HG02852 (cell line): Measurements from ENCODE around the gene CARS1.

ENCODE experiments used
- ATAC-seq: cut with Tn5 transposase; IDR thresholded peaks from one replicate; pipeline ENCODE4 v1.9.1; 2021; ENCODE audit warnings: mild to moderate bottlenecking, moderate library complexity; ENCODE audit not compliant: unreplicated experiment

CARS1 gene

GRCh38 chr11:2994336-2994730 is 62.9 kb downstream of the CARS1 start:
- no peak for ATAC-seq

DNA sequence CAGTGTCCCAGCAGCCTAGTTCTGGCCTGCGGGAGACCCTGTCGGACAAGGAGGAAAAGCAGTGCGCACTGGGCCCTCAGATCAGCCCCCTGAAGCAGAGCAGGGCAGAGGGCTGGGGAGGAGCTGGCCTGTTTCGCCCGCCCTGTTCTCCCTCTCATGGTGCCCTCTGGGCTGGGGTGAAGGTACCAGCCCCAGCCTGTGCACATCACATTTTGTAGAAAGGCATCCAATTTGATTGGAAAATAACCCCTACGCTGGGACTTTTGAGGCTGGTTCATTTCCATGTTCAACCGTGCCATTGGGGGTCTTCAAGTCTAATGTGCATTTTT is 64.3 kb downstream of the CARS1 start:
- peak; percentile 0 for ATAC-seq

DNA sequence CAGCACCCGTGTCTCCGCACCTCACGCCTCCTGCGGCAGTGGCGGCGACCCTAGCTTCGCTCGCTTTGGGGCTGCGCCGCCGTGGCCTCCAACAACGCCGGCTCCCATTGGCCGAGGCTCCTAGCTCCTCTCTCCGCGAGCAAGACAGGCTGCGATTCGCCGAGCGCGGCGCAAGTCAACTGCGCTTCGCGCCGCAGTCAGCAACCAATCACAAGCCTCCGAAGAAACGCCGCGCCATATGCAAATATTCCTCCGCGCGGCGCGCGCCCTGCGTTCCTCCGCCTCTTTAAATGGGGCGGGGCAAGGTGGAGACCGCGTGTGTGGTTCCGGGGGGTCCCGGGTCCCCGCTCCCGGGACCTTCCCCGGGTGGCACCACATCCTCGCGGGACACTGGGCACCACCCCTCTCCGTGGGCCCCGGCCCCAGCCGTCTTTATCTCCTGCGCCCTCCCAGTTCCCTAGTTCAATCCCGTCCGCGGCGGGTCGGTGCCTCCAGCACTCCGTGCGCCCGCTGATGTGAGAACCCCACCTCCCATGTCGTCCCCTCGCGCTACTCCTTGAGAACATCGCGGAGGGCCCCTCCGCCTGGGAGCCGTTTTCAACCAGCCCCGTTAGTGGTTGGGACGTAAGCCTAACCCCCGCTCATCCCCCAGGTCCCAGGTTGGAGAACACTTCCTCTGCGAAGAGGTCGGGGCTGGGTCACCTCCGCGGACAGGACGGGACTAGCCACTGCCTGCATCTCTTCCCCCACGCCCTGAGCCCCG is 64.8 kb downstream of the CARS1 start, which contains the start of gene NAP1L4:
Gene NAP1L4 (minus strand): TSS at position 96 of the 763 bp plus-strand sequence. CDS start 13,109 bp downstream, outside the sequence.
- ATAC-seq, result peak; percentile 83

- peak; percentile 39 for ATAC-seq
Observed at GRCh38 chr11:2991452-2992233, 65.6 kb downstream of the CARS1 start.

DNA sequence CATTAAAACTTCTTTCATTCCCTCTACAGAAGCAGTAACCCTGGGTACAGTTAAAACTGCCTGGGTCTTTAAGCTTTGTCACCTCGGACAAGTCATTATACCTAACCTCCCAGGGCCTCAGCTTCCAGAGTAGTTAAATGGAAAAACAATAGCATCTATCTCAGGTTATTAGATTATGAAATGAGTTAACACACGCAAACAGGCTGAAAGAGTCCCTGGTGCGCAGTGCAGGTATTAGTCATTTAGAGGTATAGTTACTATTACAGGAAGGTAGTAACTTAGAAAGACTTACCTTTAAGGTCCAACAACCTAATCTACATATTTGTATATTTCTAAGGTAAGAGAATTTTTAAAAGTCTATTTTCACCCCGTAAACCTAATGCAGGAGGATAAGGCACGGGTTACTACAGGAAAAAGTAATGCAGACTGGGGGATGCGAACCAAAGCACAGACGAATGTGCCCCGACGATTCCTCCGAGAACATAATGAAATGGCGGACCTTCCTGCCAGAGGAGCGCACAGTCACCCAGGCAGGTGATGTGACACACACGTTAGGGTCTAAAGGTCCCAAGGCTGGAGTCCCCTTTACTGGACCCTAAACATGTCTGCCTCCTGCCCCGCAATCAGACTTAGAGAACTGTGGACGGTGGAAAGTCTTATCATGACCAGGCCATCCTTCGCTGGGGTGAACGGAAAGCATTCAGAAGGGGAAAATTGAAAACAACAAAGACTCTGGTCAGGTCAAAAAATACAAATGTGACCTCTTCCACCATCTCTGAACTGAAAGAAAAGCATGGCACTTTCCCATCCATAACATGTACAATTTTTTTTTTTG is 66.4 kb downstream of the CARS1 start:
- no peak for ATAC-seq

DNA sequence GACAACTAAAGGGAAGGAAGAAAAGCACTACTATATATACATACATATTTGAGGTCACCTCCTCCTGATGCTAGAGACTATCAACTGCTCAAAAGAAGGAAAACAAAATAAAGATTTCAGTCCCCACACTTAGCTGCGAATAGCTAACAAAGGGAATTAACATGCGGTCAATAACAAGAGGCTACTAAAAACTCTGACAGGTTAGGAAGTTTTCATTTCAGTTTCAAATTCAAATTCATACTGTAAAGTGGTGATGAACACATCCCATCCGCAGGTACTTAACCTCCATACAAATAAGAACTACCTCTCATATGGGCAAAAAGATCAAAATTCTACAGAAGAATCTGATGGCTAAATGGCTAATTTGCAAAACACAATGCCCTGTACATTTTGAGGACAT is 67.7 kb downstream of the CARS1 start:
- ATAC-seq, result no peak

DNA sequence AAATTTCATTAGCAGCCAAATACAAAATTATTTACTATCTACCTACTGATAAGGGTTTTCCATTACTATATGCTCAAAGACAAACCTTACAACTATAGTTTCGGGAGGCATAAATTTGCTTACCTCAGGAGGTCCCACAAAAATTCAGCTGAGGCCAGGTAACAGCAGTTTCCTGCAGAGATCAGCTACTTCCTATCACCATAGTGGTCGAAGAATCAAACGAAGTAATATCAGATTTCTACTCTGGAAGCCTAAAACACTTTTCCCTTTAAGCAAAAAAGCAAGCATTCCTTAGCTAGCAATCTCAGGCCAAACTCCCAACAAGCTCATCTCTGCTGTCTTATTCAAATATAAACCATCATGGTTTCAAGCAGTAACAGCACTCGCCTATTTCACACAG is 68.2 kb downstream of the CARS1 start:
- no peak for ATAC-seq

DNA sequence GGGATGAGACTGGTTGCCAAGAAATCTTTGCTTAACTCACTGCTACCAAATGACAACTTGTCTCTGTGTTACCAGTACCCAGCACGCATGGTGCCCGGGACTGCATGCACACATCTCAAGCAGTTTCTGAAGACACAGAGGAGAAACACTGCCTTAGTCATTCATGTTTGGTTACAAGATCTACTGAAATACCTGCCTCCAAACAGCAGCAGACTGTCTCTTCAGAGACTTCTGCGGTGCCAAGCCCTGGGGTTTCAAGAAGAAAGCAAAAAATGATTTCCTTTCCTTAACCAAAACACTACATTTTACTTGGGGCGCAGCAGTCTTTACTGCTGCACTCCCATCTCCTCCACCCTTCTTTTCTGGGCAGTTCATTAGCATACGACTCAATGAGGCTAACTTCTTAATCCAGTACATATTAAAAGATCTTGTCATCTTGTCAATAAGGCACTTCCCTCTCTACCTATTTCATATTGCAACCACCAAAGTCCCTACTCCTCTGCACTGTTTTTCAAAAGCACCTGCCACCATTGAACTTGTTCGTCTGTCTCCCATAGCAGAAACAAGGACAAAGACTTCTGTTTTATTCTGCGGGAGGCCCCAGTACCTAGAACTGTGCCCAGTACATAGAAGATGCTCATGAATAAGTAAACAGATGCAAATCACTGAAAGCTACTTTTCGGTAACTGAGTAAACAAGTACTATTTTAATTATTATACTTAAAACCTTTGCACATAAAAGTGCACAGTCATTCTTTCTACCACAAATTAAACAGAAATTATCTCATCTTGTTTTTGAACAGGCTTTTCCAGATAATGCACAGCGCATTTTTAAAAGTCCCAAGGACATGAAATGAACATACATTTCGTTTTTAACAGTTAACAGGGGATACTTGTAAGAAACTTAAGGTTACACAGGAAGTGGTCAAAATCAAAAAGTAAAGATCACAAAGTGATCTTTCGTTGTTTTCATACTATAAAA is 69.1 kb downstream of the CARS1 start:
- no peak for ATAC-seq

- no peak for ATAC-seq
Observed at GRCh38 chr11:2983908-2984307, 73.3 kb downstream of the CARS1 start.

DNA sequence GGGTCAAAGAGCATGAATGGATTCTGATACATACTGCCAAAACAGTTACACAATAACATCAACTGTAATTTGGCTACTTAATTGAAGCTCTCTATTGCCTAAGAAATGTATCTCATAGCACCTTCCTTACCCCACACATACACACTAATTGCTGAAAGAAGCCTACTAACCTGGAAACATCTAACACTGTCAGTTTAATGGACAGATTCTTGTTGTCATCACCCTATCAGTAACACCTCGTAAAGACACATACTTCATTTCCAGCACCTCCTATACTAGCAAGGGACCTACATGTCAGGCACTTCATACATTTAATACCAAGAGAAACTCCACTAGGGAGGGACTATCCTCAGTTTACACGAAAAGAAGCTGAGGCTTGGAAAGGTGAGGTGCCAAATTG is 75.0 kb downstream of the CARS1 start:
- no peak for ATAC-seq

- no peak for ATAC-seq
Observed at GRCh38 chr11:2981130-2981529, 76.1 kb downstream of the CARS1 start.

DNA sequence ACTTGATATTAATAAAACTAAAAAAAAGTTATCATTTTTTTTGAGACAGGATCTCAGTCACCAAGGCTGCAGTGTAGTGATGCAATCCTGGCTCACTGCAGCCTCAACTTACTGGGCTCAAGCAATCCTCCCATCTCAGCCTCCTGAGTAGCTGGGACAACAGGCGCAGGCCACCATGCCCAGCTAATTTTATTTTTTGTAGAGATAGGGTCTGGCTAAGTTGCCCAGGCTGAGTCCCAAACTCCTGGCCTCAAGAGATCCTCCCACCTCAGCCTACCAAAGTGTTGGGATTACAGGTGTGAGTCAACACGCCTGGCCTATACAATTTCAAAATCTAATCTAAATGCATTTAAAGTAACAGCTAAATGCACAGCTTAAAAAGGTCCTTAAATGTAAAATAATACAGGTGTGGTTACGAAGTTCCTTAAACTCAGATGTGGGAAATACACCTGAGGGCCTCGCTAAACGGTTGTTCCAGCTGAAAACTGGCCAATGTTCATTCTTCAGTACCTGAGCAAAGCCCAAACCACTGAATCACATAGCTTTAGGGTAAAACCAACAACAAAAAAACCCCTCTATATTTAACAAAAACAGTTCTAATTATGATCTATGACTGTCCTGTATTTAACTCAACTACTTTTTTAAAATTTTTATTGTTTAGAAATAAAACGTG is 76.9 kb downstream of the CARS1 start:
- ATAC-seq, result no peak

GRCh38 chr11:2977113-2977512 is 80.1 kb downstream of the CARS1 start:
- no peak for ATAC-seq

- no peak for ATAC-seq
Observed at GRCh38 chr11:2976294-2977063, 80.7 kb downstream of the CARS1 start.

- no peak for ATAC-seq
Observed at GRCh38 chr11:2975594-2975993, 81.6 kb downstream of the CARS1 start.

DNA sequence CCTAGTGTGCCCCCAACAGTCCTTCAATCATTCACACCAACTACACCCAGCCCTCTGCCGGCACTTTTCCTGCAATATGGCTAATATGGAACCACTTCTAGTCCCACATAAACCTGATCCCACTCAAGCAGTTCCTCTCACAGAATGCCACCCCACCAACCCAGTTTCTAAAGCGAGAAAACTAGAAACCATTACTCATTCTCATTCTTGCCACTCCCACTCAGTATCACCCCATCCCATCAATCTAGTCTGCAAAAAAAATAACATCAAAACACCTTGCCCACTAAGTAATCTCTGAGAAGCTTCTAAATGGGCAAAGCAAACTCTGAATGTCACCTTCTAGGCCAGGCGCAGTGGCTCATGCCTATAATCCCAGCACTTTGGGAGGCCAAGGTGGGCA is 83.0 kb downstream of the CARS1 start:
- no peak for ATAC-seq

- no peak for ATAC-seq
Observed at GRCh38 chr11:2968341-2968900, 88.8 kb downstream of the CARS1 start.

GRCh38 chr11:2964782-2965181 is 92.4 kb downstream of the CARS1 start:
- no peak for ATAC-seq

- no peak for ATAC-seq
Observed at GRCh38 chr11:2963761-2964160, 93.5 kb downstream of the CARS1 start.
